K562 (cell line): ENCODE data around the gene ZNF618. TPM values are rescaled to one million over a fixed set of nuclear protein-coding genes. Genes with fewer than 3 reads are reported as not detected.

ENCODE experiments used
- CCNT2 ChIP-seq: IDR thresholded peaks from 2 replicates; pipeline ENCODE4 v1.6.1; 2011; ENCODE audit warnings: borderline replicate concordance, low read depth, mild to moderate bottlenecking, moderate library complexity, mixed read lengths, low read length; ENCODE audit not compliant: insufficient read length; ENCODE audit errors: extremely low read depth
- EP400 ChIP-seq: fragments of 450-650 bp; IDR thresholded peaks from 2 replicates; pipeline ENCODE4 v1.6.1; 2017; ENCODE audit warnings: antibody characterized with exemption, mild to moderate bottlenecking, moderate library complexity
- ERF ChIP-seq: fragments of 450-650 bp; formaldehyde crosslinking; IDR thresholded peaks from 2 replicates; pipeline ENCODE4 v1.4.0; 2020; ENCODE audit warnings: mild to moderate bottlenecking, mixed read lengths
- FOXM1 ChIP-seq, 2 experiments: fragments of 450-650 bp in 1 of 2; sonication (generic) in 1 of 2; formaldehyde crosslinking in 1 of 2; IDR thresholded peaks; 2 replicates each; pipeline versions ENCODE4 v1.6.1 to v1.9.0; 2017 to 2022; ENCODE audit warnings: low read depth in 2 of 2, mild to moderate bottlenecking in 2 of 2, missing genetic modification reagents in 1 of 2, moderate library complexity in 1 of 2
- JUNB ChIP-seq: fragments of 450-650 bp; formaldehyde crosslinking; conservative IDR thresholded peaks from 2 replicates; pipeline ENCODE4 v1.4.0; 2020; ENCODE audit warnings: mild to moderate bottlenecking
- LCOR ChIP-seq: sonication (generic); formaldehyde crosslinking; IDR thresholded peaks from 2 replicates; pipeline ENCODE4 v1.8.0; 2022; ENCODE audit warnings: mild to moderate bottlenecking, missing genetic modification reagents
- LEF1 ChIP-seq: fragments of 450-650 bp; IDR thresholded peaks from 2 replicates; pipeline ENCODE4 v1.6.1; 2016; ENCODE audit warnings: mild to moderate bottlenecking
- MAFF ChIP-seq: IDR thresholded peaks from 2 replicates; pipeline ENCODE4 v1.6.1; 2012; ENCODE audit warnings: low read length, improper control_type of control experiment
- MYC ChIP-seq, 2 experiments: fragments of 250-450 bp in 1 of 2; sonication (Bioruptor Pico) in 1 of 2; IDR thresholded peaks; 2 replicates each; pipeline versions ENCODE4 v1.5.1 to v1.6.1; 2012 to 2021; ENCODE audit warnings: low read depth in 2 of 2, borderline replicate concordance in 1 of 2, improper control_type of control experiment in 1 of 2, low read length in 1 of 2, mild to moderate bottlenecking in 1 of 2, moderate library complexity in 1 of 2
- NCOR1 ChIP-seq: fragments of 450-650 bp; IDR thresholded peaks from 2 replicates; pipeline ENCODE4 v1.6.1; 2016; ENCODE audit warnings: mild to moderate bottlenecking, moderate library complexity
- POLR2A ChIP-seq: fragments of 450-650 bp; conservative IDR thresholded peaks from 2 replicates; pipeline ENCODE4 v1.6.1; 2016
- PYGO2 ChIP-seq: fragments of 450-650 bp; IDR thresholded peaks from 2 replicates; pipeline ENCODE4 v1.6.1; 2016; ENCODE audit warnings: mild to moderate bottlenecking, missing genetic modification characterization, moderate library complexity, missing compliant biosample characterization
- TRIM28 ChIP-seq: fragments of 450-650 bp; IDR thresholded peaks from 2 replicates; pipeline ENCODE4 v1.6.1; 2017
- ZNF134 ChIP-seq: fragments of 250-450 bp; sonication (Bioruptor Pico); conservative IDR thresholded peaks from 2 replicates; pipeline ENCODE4 v1.4.0; 2020
- ZNF175 ChIP-seq: fragments of 200-800 bp; sonication (Bioruptor generic); IDR thresholded peaks from 2 replicates; pipeline ENCODE4 v1.6.1; 2016; ENCODE audit warnings: low read depth, mild to moderate bottlenecking, missing genetic modification characterization, missing compliant biosample characterization
- ZNF239 ChIP-seq: fragments of 250-450 bp; sonication (Bioruptor Pico); IDR thresholded peaks from 2 replicates; pipeline ENCODE4 v1.4.0; 2020; ENCODE audit warnings: mild to moderate bottlenecking
- ZNF3 ChIP-seq: fragments of 250-450 bp; sonication (Bioruptor Pico); IDR thresholded peaks from 2 replicates; pipeline ENCODE4 v1.5.0; 2021; ENCODE audit warnings: mild to moderate bottlenecking, moderate library complexity
- ZNF644 ChIP-seq: fragments of 200-800 bp; sonication (Bioruptor generic); IDR thresholded peaks from 2 replicates; pipeline ENCODE4 v1.6.1; 2016; ENCODE audit warnings: low read depth, missing genetic modification characterization, missing compliant biosample characterization
- polyA plus RNA-seq, 8 experiments: library from polyadenylated mRNA; depleted of rRNA in 4 of 8; stranded (reverse) in 5 of 8; unstranded in 3 of 8; fragments of >200 nt; fragmentation: Nextera tagmentation in 2 of 8; fragmentation: Illumina TruSeq in 1 of 8; extraction: Ambion mirVana in 2 of 8; extraction: Trizol in 1 of 8; gene quantifications; 2 replicates each; pipeline versions ENCODE4 v1.2.1 to v1.2.3, GENCODE V29; 2011 to 2014; ENCODE audit warnings: inconsistent platforms in 1 of 8, missing spikeins in 1 of 8
- total RNA-seq, 7 experiments: library from RNA; depleted of rRNA in 6 of 7; stranded (reverse); fragments of >200 nt in 6 of 7; fragmentation: Illumina TruSeq in 2 of 7; extraction: Trizol in 2 of 7; gene quantifications; 2 replicates each; pipeline versions ENCODE4 v1.2.1 to v1.2.3, GENCODE V29; 2011 to 2021; ENCODE audit warnings: low replicate concordance in 1 of 7
- TF ChIP-seq, protein P1 (sequence below): fragments of 250-450 bp; sonication (Bioruptor Pico); IDR thresholded peaks from 2 replicates; pipeline ENCODE4 v1.5.0; 2020; ENCODE audit warnings: mild to moderate bottlenecking, borderline replicate concordance
- TF ChIP-seq, protein P2 (sequence below): sonication (generic); formaldehyde crosslinking; IDR thresholded peaks from 2 replicates; pipeline ENCODE4 v1.4.0; 2020; ENCODE audit warnings: mild to moderate bottlenecking, missing genetic modification reagents
- TF ChIP-seq, protein P3 (sequence below): sonication (generic); formaldehyde crosslinking; IDR thresholded peaks from 2 replicates; pipeline ENCODE4 v1.8.1; 2023; ENCODE audit warnings: mild to moderate bottlenecking, missing genetic modification reagents, moderate library complexity
- TF ChIP-seq, protein P4 (sequence below): fragments of 450-650 bp; conservative IDR thresholded peaks from 2 replicates; pipeline ENCODE4 v1.6.1; 2016; ENCODE audit warnings: missing genetic modification characterization, low read depth, mild to moderate bottlenecking, missing compliant biosample characterization, moderate library complexity

The ZNF618 gene
- total and polyA plus RNA-seq, 9 of the 15 experiments (the other 6 are each of a cell fraction or from before 2014, with no cell fraction given): 0.08 to 13.7 (median 3.4) TPM

DNA sequence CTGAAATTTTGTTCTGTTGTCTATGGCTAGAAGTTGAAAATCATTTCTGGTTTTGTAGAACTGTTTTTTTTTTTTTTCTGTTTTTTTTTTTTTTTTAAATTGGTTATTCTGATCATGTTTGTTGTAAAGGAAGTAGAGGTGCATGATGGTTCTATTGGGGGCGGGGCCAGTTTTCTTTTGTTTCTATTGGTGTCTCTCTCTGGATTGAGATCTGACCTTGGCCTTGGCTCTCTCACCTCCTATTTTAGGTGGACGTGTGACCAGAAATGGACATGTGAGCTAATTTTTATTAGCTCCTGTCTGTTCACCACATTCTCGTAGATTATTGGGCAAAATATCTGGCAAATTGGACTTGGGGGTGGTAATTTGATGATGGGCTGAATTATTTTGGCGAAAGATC lies 3.2 kb downstream of the ZNF618 start (continued):
- TF ChIP-seq, protein P1, sequence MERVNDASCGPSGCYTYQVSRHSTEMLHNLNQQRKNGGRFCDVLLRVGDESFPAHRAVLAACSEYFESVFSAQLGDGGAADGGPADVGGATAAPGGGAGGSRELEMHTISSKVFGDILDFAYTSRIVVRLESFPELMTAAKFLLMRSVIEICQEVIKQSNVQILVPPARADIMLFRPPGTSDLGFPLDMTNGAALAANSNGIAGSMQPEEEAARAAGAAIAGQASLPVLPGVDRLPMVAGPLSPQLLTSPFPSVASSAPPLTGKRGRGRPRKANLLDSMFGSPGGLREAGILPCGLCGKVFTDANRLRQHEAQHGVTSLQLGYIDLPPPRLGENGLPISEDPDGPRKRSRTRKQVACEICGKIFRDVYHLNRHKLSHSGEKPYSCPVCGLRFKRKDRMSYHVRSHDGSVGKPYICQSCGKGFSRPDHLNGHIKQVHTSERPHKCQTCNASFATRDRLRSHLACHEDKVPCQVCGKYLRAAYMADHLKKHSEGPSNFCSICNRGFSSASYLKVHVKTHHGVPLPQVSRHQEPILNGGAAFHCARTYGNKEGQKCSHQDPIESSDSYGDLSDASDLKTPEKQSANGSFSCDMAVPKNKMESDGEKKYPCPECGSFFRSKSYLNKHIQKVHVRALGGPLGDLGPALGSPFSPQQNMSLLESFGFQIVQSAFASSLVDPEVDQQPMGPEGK (CRISPR knock-in tag): no peak
- 0 out of 2 replicates have a peak, but pooled peaks have one; percentile 28 for TF ChIP-seq EP400
- no peak for TF ChIP-seq ZNF239 (CRISPR knock-in tag)
- TF ChIP-seq, protein P2, sequence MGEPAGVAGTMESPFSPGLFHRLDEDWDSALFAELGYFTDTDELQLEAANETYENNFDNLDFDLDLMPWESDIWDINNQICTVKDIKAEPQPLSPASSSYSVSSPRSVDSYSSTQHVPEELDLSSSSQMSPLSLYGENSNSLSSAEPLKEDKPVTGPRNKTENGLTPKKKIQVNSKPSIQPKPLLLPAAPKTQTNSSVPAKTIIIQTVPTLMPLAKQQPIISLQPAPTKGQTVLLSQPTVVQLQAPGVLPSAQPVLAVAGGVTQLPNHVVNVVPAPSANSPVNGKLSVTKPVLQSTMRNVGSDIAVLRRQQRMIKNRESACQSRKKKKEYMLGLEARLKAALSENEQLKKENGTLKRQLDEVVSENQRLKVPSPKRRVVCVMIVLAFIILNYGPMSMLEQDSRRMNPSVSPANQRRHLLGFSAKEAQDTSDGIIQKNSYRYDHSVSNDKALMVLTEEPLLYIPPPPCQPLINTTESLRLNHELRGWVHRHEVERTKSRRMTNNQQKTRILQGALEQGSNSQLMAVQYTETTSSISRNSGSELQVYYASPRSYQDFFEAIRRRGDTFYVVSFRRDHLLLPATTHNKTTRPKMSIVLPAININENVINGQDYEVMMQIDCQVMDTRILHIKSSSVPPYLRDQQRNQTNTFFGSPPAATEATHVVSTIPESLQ (CRISPR knock-in tag): no peak
- peak; percentile 29; the same call in 1 of the 2 replicates for TF ChIP-seq FOXM1 (IDR thresholded peaks at IDR 0.05; ENCODE audit: low read depth)
- no peak for TF ChIP-seq FOXM1 (CRISPR knock-in tag; IDR thresholded peaks at IDR 0.05; ENCODE audit: low read depth)
- TF ChIP-seq ZNF644 (tag): no peak
- peak; percentile 58; the same call in 1 of the 2 replicates for TF ChIP-seq POLR2A
- TF ChIP-seq MAFF: no peak
- no peak for TF ChIP-seq PYGO2
- TF ChIP-seq ZNF175: 0 out of 2 replicates have a peak, but pooled peaks have one; percentile 33
- TF ChIP-seq, protein P3, sequence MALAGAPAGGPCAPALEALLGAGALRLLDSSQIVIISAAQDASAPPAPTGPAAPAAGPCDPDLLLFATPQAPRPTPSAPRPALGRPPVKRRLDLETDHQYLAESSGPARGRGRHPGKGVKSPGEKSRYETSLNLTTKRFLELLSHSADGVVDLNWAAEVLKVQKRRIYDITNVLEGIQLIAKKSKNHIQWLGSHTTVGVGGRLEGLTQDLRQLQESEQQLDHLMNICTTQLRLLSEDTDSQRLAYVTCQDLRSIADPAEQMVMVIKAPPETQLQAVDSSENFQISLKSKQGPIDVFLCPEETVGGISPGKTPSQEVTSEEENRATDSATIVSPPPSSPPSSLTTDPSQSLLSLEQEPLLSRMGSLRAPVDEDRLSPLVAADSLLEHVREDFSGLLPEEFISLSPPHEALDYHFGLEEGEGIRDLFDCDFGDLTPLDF (CRISPR knock-in tag): no peak
- no peak for TF ChIP-seq ERF (CRISPR knock-in tag)
- TF ChIP-seq TRIM28: no peak
- TF ChIP-seq LEF1: no peak
- TF ChIP-seq, protein P4, sequence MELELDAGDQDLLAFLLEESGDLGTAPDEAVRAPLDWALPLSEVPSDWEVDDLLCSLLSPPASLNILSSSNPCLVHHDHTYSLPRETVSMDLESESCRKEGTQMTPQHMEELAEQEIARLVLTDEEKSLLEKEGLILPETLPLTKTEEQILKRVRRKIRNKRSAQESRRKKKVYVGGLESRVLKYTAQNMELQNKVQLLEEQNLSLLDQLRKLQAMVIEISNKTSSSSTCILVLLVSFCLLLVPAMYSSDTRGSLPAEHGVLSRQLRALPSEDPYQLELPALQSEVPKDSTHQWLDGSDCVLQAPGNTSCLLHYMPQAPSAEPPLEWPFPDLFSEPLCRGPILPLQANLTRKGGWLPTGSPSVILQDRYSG (tag): 0 out of 2 replicates have a peak, but pooled peaks have one; percentile 22
- TF ChIP-seq NCOR1: no peak
- TF ChIP-seq JUNB: no peak
- TF ChIP-seq CCNT2: no peak
- TF ChIP-seq ZNF3 (CRISPR knock-in tag): no peak
- no peak for TF ChIP-seq LCOR (CRISPR knock-in tag)
- TF ChIP-seq MYC (IDR thresholded peaks at IDR 0.05; ENCODE audit: low read depth, low read length): peak; percentile 55
- TF ChIP-seq MYC (CRISPR knock-in tag; IDR thresholded peaks at IDR 0.05; ENCODE audit: borderline replicate concordance, low read depth): no peak
- no peak for TF ChIP-seq ZNF134 (CRISPR knock-in tag)
